ENCODE data around the gene VEGFA. TPM values are rescaled to one million over a fixed set of nuclear protein-coding genes. Genes with fewer than 3 reads are reported as not detected.

The VEGFA gene
- 96.3 and 322 TPM in 2 replicates for total RNA-seq (ENCODE audit: low replicate concordance)

GRCh38 chr6:43769526-43770371, at the start of gene VEGFA:
Gene VEGFA (plus strand): TSS chr6:43770211.

Other genes starting within 250 kb of the VEGFA start
- gene XPO5, start 194.2 kb upstream of the VEGFA start, total RNA-seq (ENCODE audit: low replicate concordance), result 17.3 and 17.7 TPM in 2 replicates
- gene POLH, start 194.0 kb upstream of the VEGFA start, total RNA-seq (ENCODE audit: low replicate concordance), result 15.7 and 22.0 TPM in 2 replicates
- 44.0 and 52.9 TPM in 2 replicates for gene GTPBP2, start 140.9 kb upstream of the VEGFA start, total RNA-seq (ENCODE audit: low replicate concordance)
- gene MAD2L1BP, start 134.4 kb upstream of the VEGFA start, total RNA-seq (ENCODE audit: low replicate concordance), result 9.2 and 15.8 TPM in 2 replicates
- 0.45 and 0.94 TPM in 2 replicates for gene RSPH9, start 125.2 kb upstream of the VEGFA start, total RNA-seq (ENCODE audit: low replicate concordance)
- 29.6 and 42.8 TPM in 2 replicates for gene MRPS18A, start 82.4 kb upstream of the VEGFA start, total RNA-seq (ENCODE audit: low replicate concordance)